Activated naive CD4-positive, alpha-beta T cell (primary cell): Measurements from ENCODE around the gene C10orf143.

Experiments used
- DNase-seq, 4 experiments: peaks; one replicate each; lab custom pipeline; 2025; lab: John Stamatoyannopoulos, UW

The C10orf143 gene

GRCh38 chr10:130052193-130052592 lies 58.4 kb downstream of the C10orf143 start:
- DNase-seq: no peak

- no peak for DNase-seq
These were observed 59.9 kb downstream of the C10orf143 start for GRCh38 chr10:130050721-130051120.

GRCh38 chr10:130049987-130050386 lies 60.6 kb downstream of the C10orf143 start:
- no peak for DNase-seq

- DNase-seq: no peak
These were observed 61.4 kb downstream of the C10orf143 start for GRCh38 chr10:130049244-130049643.

GRCh38 chr10:130048081-130048480 lies 62.5 kb downstream of the C10orf143 start:
- no peak for DNase-seq

- DNase-seq: no peak
These were observed 63.3 kb downstream of the C10orf143 start for GRCh38 chr10:130047336-130047735.

GRCh38 chr10:130046591-130046990 lies 64.0 kb downstream of the C10orf143 start:
- no peak for DNase-seq

GRCh38 chr10:130045801-130046321 lies 64.8 kb downstream of the C10orf143 start:
- no peak for DNase-seq

- no peak for DNase-seq
These were observed 65.5 kb downstream of the C10orf143 start for GRCh38 chr10:130045091-130045652.

- no peak for DNase-seq
These were observed 66.3 kb downstream of the C10orf143 start for GRCh38 chr10:130044067-130045061.

GRCh38 chr10:130043491-130043890 lies 67.1 kb downstream of the C10orf143 start:
- DNase-seq: no peak

- no peak for DNase-seq
These were observed 68.2 kb downstream of the C10orf143 start for GRCh38 chr10:130042381-130042780.

- no peak for DNase-seq
These were observed 68.9 kb downstream of the C10orf143 start for GRCh38 chr10:130041451-130042371.

- DNase-seq: no peak
These were observed 69.8 kb downstream of the C10orf143 start for GRCh38 chr10:130040817-130041330.

- DNase-seq: no peak
These were observed 70.3 kb downstream of the C10orf143 start for GRCh38 chr10:130040351-130040750.

- no peak for DNase-seq
These were observed 71.5 kb downstream of the C10orf143 start for GRCh38 chr10:130039141-130039540.

GRCh38 chr10:130038611-130039109 lies 72.0 kb downstream of the C10orf143 start:
- DNase-seq: no peak

- no peak for DNase-seq
These were observed 72.5 kb downstream of the C10orf143 start for GRCh38 chr10:130038019-130038555.

GRCh38 chr10:130037169-130037661 lies 73.4 kb downstream of the C10orf143 start:
- DNase-seq: no peak

GRCh38 chr10:130036296-130037065 lies 74.1 kb downstream of the C10orf143 start:
- DNase-seq: no peak
